NT2/D1 (cell line): ENCODE measurements around the gene CNRIP1.

Source experiments
- SUZ12 ChIP-seq: IDR thresholded peaks from 2 replicates; pipeline ENCODE4 v1.6.1; 2011; ENCODE audit not compliant: insufficient read length, insufficient read depth; ENCODE audit errors: extremely low read depth
- YY1 ChIP-seq: IDR thresholded peaks from 2 replicates; pipeline ENCODE4 v1.6.1; 2011; ENCODE audit not compliant: insufficient read length, insufficient read depth
- ZNF274 ChIP-seq: IDR thresholded peaks from 2 replicates; pipeline ENCODE4 v1.6.1; 2011; ENCODE audit warnings: mild to moderate bottlenecking, low read depth, low read length

GRCh38 chr2:68295516-68295915, 24.2 kb downstream of the CNRIP1 start:
- TF ChIP-seq YY1 = no peak
- TF ChIP-seq SUZ12 = no peak
- TF ChIP-seq ZNF274 = no peak
